GM18867 (cell line): ENCODE measurements around the gene MTMR12.
A peak's percentile ranks its signal among the peaks of the same experiment; 100 is the strongest.

Experiments
- ATAC-seq: cut with Tn5 transposase; IDR thresholded peaks from one replicate; pipeline ENCODE4 v1.9.1; 2021; ENCODE audit warnings: mild to moderate bottlenecking, moderate library complexity; ENCODE audit not compliant: unreplicated experiment

The MTMR12 gene

GRCh38 chr5:32278406-32278805 is 34.3 kb downstream of the MTMR12 start:
- no peak for ATAC-seq

GRCh38 chr5:32277798-32278197 is 34.9 kb downstream of the MTMR12 start:
- ATAC-seq = no peak

GRCh38 chr5:32276173-32276853 is 36.4 kb downstream of the MTMR12 start:
- peak; percentile 45 for ATAC-seq

- ATAC-seq = no peak
Measured at GRCh38 chr5:32275396-32275741, 37.4 kb downstream of the MTMR12 start.

GRCh38 chr5:32274548-32275395 is 38.0 kb downstream of the MTMR12 start:
- no peak for ATAC-seq

GRCh38 chr5:32273821-32274220 is 38.9 kb downstream of the MTMR12 start:
- no peak for ATAC-seq

GRCh38 chr5:32272746-32273145 is 40.0 kb downstream of the MTMR12 start:
- ATAC-seq = no peak

GRCh38 chr5:32270946-32271345 is 41.8 kb downstream of the MTMR12 start:
- no peak for ATAC-seq

GRCh38 chr5:32270178-32270577 is 42.6 kb downstream of the MTMR12 start:
- ATAC-seq = no peak

GRCh38 chr5:32265902-32266301 is 46.8 kb downstream of the MTMR12 start:
- no peak for ATAC-seq

- ATAC-seq = no peak
Measured at GRCh38 chr5:32264957-32265572, 47.7 kb downstream of the MTMR12 start.

- no peak for ATAC-seq
Measured at GRCh38 chr5:32263684-32264083, 49.1 kb downstream of the MTMR12 start.

- peak; percentile 83 for ATAC-seq
Measured at GRCh38 chr5:32261198-32261597, 51.5 kb downstream of the MTMR12 start.

- ATAC-seq = no peak
Measured at GRCh38 chr5:32259033-32259432, 53.7 kb downstream of the MTMR12 start.

- ATAC-seq = no peak
Measured at GRCh38 chr5:32258424-32258823, 54.3 kb downstream of the MTMR12 start.

- ATAC-seq = no peak
Measured at GRCh38 chr5:32255540-32255900, 57.2 kb downstream of the MTMR12 start.

- ATAC-seq = no peak
Measured at GRCh38 chr5:32254881-32255539, 57.7 kb downstream of the MTMR12 start.

GRCh38 chr5:32251871-32252458 is 60.8 kb downstream of the MTMR12 start:
- no peak for ATAC-seq

GRCh38 chr5:32249668-32250067 is 63.1 kb downstream of the MTMR12 start:
- ATAC-seq = no peak

- ATAC-seq = no peak
Measured at GRCh38 chr5:32245742-32246141, 67.0 kb downstream of the MTMR12 start.

- ATAC-seq = no peak
Measured at GRCh38 chr5:32244017-32244416, 68.7 kb downstream of the MTMR12 start.
